ENCODE data around the gene MPPED2. TPM values are rescaled to one million over a fixed set of nuclear protein-coding genes. Genes with fewer than 3 reads are reported as not detected.

The MPPED2 gene
- total and polyA plus RNA-seq, 8 donors, result 0.12 to 10.3 (median 2.5) TPM

GRCh38 chr11:30511408-30511807 lies 74.7 kb downstream of the MPPED2 start:
- no peak overlapping the region for H3K27ac ChIP-seq
- WGBS, 5 donors, result 65 to 73% (median 69%) methylated on average over 4 of the region's 4 CpGs

GRCh38 chr11:30510750-30511149 lies 75.4 kb downstream of the MPPED2 start:
- DNase-seq, result no peak
- Histone ChIP-seq H3K4me1 (no peaks in the 10 kb centered on the region), H3K9me3 (no peaks in the 10 kb centered on the region), H3K36me3 (no peaks in the 10 kb centered on the region), H3K4me3 (no peak overlapping the region), H3K27ac (no peak overlapping the region), H3K27me3 (no peaks in the 10 kb centered on the region)
- TF ChIP-seq POLR2AphosphoS5 (IDR thresholded peaks at IDR 0.05) (no peak), CTCF (IDR thresholded peaks at IDR 0.05) (no peak), POLR2A (IDR thresholded peaks at IDR 0.05) (no peak), EP300 (IDR thresholded peaks at IDR 0.05) (no peak)
- intact Hi-C loops (cut with DNase I; ENCODE audit: low total_unique reads), result no loop called here
- 69 to 76% (median 71%) methylated on average over 2 of the region's 2 CpGs for WGBS, 5 donors

More at GRCh38 chr11:30511408-30511807, 74.7 kb downstream of the MPPED2 start:
- DNase-seq, result no peak
- Histone ChIP-seq H3K27me3 (no peaks in the 10 kb centered on the region), H3K36me3 (no peaks in the 10 kb centered on the region), H3K4me1 (no peaks in the 10 kb centered on the region), H3K4me3 (no peak overlapping the region), H3K9me3 (no peaks in the 10 kb centered on the region)
- TF ChIP-seq CTCF (IDR thresholded peaks at IDR 0.05) (no peak), POLR2AphosphoS5 (IDR thresholded peaks at IDR 0.05) (no peak), EP300 (IDR thresholded peaks at IDR 0.05) (no peak), POLR2A (IDR thresholded peaks at IDR 0.05) (no peak)
- intact Hi-C loops (cut with DNase I; ENCODE audit: low total_unique reads), result no loop called here

- H3K27ac ChIP-seq, result no peak overlapping the region
- H3K4me1 ChIP-seq, result no peaks in the 10 kb centered on the region
- H3K9me3 ChIP-seq, result no peaks in the 10 kb centered on the region
- TF ChIP-seq POLR2A (IDR thresholded peaks at IDR 0.05) (no peak), POLR2AphosphoS5 (IDR thresholded peaks at IDR 0.05) (no peak), CTCF (IDR thresholded peaks at IDR 0.05) (no peak), EP300 (IDR thresholded peaks at IDR 0.05) (no peak)
- no peak for DNase-seq
- no peaks in the 10 kb centered on the region for H3K36me3 ChIP-seq
- intact Hi-C loops (cut with DNase I; ENCODE audit: low total_unique reads), result no loop called here
- no peaks in the 10 kb centered on the region for H3K27me3 ChIP-seq
- no peak overlapping the region for H3K4me3 ChIP-seq
- WGBS, 5 donors, result 83 to 90% (median 86%) methylated on average over 2 of the region's 2 CpGs
These were observed 76.8 kb downstream of the MPPED2 start for GRCh38 chr11:30509364-30509763.

- Histone ChIP-seq H3K27ac (no peak overlapping the region), H3K36me3 (no peaks in the 10 kb centered on the region), H3K4me3 (no peak overlapping the region), H3K27me3 (no peaks in the 10 kb centered on the region), H3K9me3 (no peaks in the 10 kb centered on the region), H3K4me1 (no peaks in the 10 kb centered on the region)
- DNase-seq, result no peak
- TF ChIP-seq POLR2AphosphoS5 (IDR thresholded peaks at IDR 0.05), result no peak
- TF ChIP-seq POLR2A (IDR thresholded peaks at IDR 0.05), result no peak
- no peak for TF ChIP-seq CTCF (IDR thresholded peaks at IDR 0.05)
- TF ChIP-seq EP300 (IDR thresholded peaks at IDR 0.05), result no peak
- intact Hi-C loops (cut with DNase I; ENCODE audit: low total_unique reads), result no loop called here
- WGBS, 5 donors, result 49 to 67% (median 64%) methylated on average over 3 of the region's 3 CpGs
These were observed 77.6 kb downstream of the MPPED2 start for GRCh38 chr11:30508594-30508993.

Data from stomach (tissue), 9 donors.